Activated CD4-positive, alpha-beta T cell treated with anti-CD3 and anti-CD28 coated beads for 36 hours (primary cell): Measurements from ENCODE around the gene DTX4. TPM values are rescaled to one million over a fixed set of nuclear protein-coding genes. Genes with fewer than 3 reads are reported as not detected.

Experiments
- ATAC-seq: fragments of 200-7000 bp; cut with Tn5 transposase; one replicate; pipeline ENCODE4 v1.10.0; 2021; ENCODE audit warnings: mild to moderate bottlenecking, moderate library complexity
- CTCF ChIA-PET: fragments of 350-600 bp; sonication (Branson Sonifier 250); formaldehyde crosslinking; loops from one replicate; lab custom pipeline; 2021; ENCODE audit warnings: antibody characterized with exemption; lab: Charles Lee
- POLR2A ChIA-PET: fragments of 350-600 bp; sonication (Branson Sonifier 250); formaldehyde crosslinking; loops from one replicate; lab custom pipeline; 2021; ENCODE audit warnings: antibody characterized with exemption, inconsistent platforms; lab: Charles Lee
- DNase-seq: peaks from one replicate; pipeline ENCODE4 v3.0.0-alpha.2; 2020
- H3K27ac Mint-ChIP-seq: one replicate; pipeline ENCODE4 v1.8.0; 2021; ENCODE audit warnings: mixed read lengths
- H3K27me3 Mint-ChIP-seq: one replicate; pipeline ENCODE4 v1.8.0; 2021; ENCODE audit warnings: mixed read lengths
- H3K36me3 Mint-ChIP-seq: one replicate; pipeline ENCODE4 v1.8.0; 2021; ENCODE audit warnings: low read depth, mixed read lengths
- H3K4me1 Mint-ChIP-seq: one replicate; pipeline ENCODE4 v1.8.0; 2021; ENCODE audit warnings: mixed read lengths
- H3K4me3 Mint-ChIP-seq: one replicate; pipeline ENCODE4 v1.8.0; 2021; ENCODE audit warnings: mild to moderate bottlenecking, moderate library complexity, mixed read lengths
- H3K9me3 Mint-ChIP-seq: one replicate; pipeline ENCODE4 v1.8.0; 2021; ENCODE audit warnings: low read depth, mixed read lengths
- intact Hi-C, 2 experiments: fragments of 100-400 bp; cut with DNase I in 1 of 2; cut with micrococcal nuclease in 1 of 2; formaldehyde crosslinking; loops; one replicate each; pipeline versions ENCODE4 v1.14.2 to v1.15.1; 2022 to 2024; cut with DNase I, micrococcal nuclease
- total RNA-seq, 2 experiments: library from RNA; stranded (reverse); gene quantifications; one replicate each; pipeline ENCODE4 v1.2.3, GENCODE V29; 2021

DTX4 gene
- total RNA-seq, 2 experiments from 2014 or later = 0.07 to 0.11 TPM

DNA sequence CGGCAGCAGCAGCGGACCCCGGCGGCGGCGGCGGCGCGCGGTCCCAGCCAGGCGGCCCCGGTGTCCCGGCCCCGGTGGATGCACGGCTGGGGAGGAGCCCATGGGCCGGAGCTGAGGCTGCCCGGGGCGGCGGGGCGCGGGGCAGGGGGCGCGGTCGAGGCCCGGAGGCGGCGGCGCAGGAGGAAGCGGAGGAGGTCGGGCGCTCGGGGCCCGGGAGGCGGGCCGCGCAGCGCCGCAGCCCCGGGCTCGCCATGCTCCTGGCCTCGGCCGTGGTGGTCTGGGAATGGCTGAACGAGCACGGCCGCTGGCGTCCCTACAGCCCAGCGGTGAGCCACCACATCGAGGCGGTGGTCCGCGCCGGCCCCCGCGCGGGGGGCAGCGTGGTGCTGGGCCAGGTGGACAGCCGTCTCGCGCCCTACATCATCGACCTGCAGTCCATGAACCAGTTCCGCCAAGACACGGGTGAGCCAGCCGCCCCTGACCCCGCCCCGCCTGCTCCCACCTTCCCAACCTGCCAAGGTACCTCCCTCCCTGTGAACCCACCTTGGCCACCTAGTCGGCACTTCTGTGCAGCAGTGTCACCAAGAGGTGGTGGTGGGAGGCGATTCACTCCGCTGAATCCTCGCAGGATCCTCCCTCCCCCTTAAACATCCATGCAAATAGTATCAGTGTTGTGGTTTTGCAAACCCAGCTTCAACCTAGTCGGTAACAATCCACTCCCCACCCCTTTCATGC lies 580 bp downstream of the DTX4 start:
- Mint-ChIP-seq H3K9me3 (no peaks in the 10 kb centered on the region), H3K27ac (no peak overlapping the region), H3K36me3 (no peaks in the 10 kb centered on the region), H3K27me3 (peaks cover 12% of the 10 kb centered on the region), H3K4me1 (peaks cover 17% of the 10 kb centered on the region), H3K4me3 (peak overlapping the region; percentile 70)
- POLR2A ChIA-PET = interaction anchor here (0.7 to 1.0 kb wide), 3 partner anchors 18 to 66 kb away, joined by 3 to 15 read pairs (median 5); no protein-coding TSS in a partner anchor
- CTCF ChIA-PET = interaction anchor here (0.5 to 9.2 kb wide), 28 partner anchors 8 to 1046 kb away, joined by 3 to 115 read pairs (median 6); partner anchors contain the start of genes MRPL16 and OR5A2
- intact Hi-C loops = loop anchor here (1.0 to 5.0 kb wide), 3 partner anchors 14 to 510 kb away; no protein-coding TSS in a partner anchor
- peak; percentile 18 for ATAC-seq
- DNase-seq = peak; percentile 30

DNA sequence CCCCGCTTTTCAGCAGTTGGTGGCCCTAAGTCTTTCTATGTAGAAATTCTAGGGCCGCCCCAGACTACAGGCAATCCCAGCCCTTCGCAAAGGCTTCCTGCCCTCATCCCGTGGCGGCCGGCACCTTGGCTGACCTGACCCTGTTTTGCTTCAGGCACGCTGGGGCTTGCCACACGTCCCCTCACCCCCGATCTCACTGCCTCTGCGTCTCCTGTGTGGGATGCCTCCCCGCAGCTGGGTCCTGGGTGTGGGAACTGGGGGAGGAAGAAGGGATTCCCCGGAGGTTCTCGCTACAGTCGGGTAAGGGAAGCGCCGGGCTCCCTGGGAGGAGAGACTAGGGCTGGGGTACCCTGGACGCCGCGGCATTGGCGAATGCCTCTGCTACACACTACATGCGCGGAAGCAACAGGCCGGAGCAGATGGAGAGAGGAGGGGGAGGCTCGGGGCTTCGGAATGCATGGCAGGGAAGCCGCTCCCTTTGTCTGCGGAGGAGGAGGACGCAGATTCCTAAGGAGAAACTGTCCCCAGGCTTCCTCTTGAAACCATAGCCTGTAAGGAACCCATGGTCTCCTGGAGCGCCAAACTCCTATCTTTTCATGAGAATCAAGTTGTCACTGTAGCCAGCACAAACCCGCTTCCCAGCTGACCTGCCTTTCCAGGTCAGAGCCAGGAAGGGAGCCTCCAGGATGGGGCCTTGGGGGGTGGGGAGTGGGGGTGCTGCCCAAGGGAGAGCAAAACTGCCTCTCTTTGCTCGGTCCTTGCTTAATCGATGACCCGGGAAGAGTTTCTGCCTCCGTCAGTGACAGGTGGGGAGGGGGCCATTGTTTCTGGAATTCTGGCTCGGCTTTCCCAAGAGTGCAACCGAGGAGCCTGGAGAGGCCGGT lies 1.4 kb downstream of the DTX4 start:
- no peak overlapping the region for H3K27ac Mint-ChIP-seq
- ATAC-seq = no peak
- intact Hi-C loops = loop anchor here in 1 of 2 experiments (2.0 to 5.0 kb wide), 2 partner anchors 387 to 509 kb away; no protein-coding TSS in a partner anchor
- no peaks in the 10 kb centered on the region for H3K36me3 Mint-ChIP-seq
- H3K9me3 Mint-ChIP-seq = no peaks in the 10 kb centered on the region
- H3K4me1 Mint-ChIP-seq = peaks cover 17% of the 10 kb centered on the region
- ChIA-PET POLR2A (no interaction called here), CTCF (interaction anchor here (0.6 to 9.2 kb wide), 8 partner anchors 8 to 120 kb away, joined by 3 to 115 read pairs (median 12); no protein-coding TSS in a partner anchor)
- H3K4me3 Mint-ChIP-seq = peak overlapping the region; percentile 70
- peaks cover 12% of the 10 kb centered on the region for H3K27me3 Mint-ChIP-seq
- peak; percentile 21 for DNase-seq

DNA sequence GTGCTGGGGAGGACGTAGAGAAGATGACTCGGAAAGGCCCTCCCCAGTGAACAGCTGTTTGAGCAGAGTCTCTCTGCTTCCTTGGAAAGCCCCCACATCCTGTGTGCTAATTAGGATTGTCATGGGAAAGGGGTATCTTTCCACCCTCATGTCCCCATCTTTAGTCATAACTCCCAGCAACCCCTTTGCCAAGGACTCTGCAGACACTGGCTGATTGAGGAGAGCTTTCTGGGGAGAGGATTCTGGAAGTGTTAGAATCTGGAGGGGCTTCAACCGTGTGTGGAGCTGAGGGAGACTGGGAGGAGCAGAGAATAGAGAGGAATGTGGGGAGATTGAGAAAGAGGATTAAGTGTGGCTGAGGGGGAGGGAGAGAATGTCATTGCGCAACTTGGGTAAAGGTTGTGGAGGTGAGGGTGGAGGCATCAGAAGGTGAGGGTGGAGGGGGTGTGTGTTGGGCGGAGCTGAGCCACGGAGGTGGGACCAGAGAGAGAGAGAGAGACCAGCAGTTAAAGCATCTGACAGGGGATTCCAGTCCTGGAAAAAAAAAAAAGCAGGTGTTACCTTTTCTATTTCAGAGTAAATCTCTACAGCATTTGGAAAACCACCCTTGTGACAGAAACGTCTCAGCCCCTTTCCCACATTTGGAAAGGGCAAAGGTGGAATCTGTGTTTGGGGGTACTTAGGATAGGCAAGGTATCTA lies 2.2 kb downstream of the DTX4 start:
- no peak overlapping the region for H3K4me3 Mint-ChIP-seq
- H3K27ac Mint-ChIP-seq = no peak overlapping the region
- POLR2A ChIA-PET = no interaction called here
- DNase-seq = no peak
- intact Hi-C loops = loop anchor here in 1 of 2 experiments (2.0 to 5.0 kb wide), 2 partner anchors 387 to 508 kb away; no protein-coding TSS in a partner anchor
- H3K36me3 Mint-ChIP-seq = no peaks in the 10 kb centered on the region
- peaks cover 17% of the 10 kb centered on the region for H3K4me1 Mint-ChIP-seq
- CTCF ChIA-PET = interaction anchor here (0.6 to 9.2 kb wide), 7 partner anchors 12 to 119 kb away, joined by 3 to 115 read pairs (median 4); no protein-coding TSS in a partner anchor
- H3K9me3 Mint-ChIP-seq = no peaks in the 10 kb centered on the region
- H3K27me3 Mint-ChIP-seq = peaks cover 12% of the 10 kb centered on the region
- no peak for ATAC-seq

DNA sequence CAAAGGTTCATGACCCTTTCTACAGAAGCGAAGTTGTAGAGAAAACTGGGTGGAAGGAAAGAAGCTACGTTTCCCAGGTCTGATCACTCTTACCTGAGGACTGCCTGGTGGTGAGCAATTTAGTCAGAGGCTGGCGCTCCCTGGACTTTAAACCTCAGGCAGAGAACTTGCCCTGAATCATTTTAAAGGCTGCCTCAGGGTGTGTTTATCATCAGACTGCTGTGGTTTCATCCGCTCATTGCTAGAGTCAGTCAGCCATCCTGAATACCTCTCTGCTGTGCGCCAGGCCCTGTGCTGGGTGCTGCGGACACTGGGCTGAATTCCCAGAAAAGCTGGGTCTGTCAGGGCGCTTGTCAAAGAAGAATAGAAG lies 2.7 kb downstream of the DTX4 start:
- no peaks in the 10 kb centered on the region for H3K36me3 Mint-ChIP-seq
- DNase-seq = peak; percentile 41
- no peak overlapping the region for H3K27ac Mint-ChIP-seq
- intact Hi-C loops = loop anchor here in 1 of 2 experiments (5.0 kb wide), 1 partner anchor 508 kb away; no protein-coding TSS in a partner anchor
- ATAC-seq = peak; percentile 32
- POLR2A ChIA-PET = no interaction called here
- H3K4me3 Mint-ChIP-seq = no peak overlapping the region
- H3K4me1 Mint-ChIP-seq = peaks cover 17% of the 10 kb centered on the region
- CTCF ChIA-PET = interaction anchor here (0.7 to 9.2 kb wide), 6 partner anchors 11 to 255 kb away, joined by 3 to 115 read pairs (median 3); no protein-coding TSS in a partner anchor
- peaks cover 12% of the 10 kb centered on the region for H3K27me3 Mint-ChIP-seq
- peaks cover 4% of the 10 kb centered on the region for H3K9me3 Mint-ChIP-seq

DNA sequence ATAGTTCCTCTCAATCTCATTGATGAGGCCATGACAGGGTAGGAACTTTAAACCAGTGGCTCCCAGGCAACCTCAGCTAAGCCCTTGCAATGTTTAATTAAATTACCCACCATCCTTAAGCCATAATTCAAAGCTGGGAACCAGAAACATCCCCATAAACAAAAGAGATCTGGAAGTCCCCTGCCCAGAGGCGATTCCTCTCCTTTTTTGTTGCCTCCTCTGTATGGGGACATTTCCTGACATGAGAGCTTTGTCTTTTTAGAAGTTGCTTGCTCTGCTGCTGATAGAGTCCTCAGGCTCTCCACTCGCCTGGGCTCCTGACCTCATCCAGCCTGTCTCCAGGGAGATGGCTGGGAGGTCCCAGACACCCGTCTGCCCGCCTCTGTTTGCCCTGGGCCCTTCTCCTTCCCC lies 3.2 kb downstream of the DTX4 start:
- no peak for ATAC-seq
- Mint-ChIP-seq H3K27me3 (peaks cover 12% of the 10 kb centered on the region), H3K4me1 (peaks cover 17% of the 10 kb centered on the region), H3K27ac (no peak overlapping the region), H3K4me3 (no peak overlapping the region), H3K36me3 (no peaks in the 10 kb centered on the region), H3K9me3 (peaks cover 6% of the 10 kb centered on the region)
- ChIA-PET POLR2A (no interaction called here), CTCF (interaction anchor here (0.7 to 9.2 kb wide), 6 partner anchors 11 to 254 kb away, joined by 3 to 115 read pairs (median 3); no protein-coding TSS in a partner anchor)
- intact Hi-C loops = no loop called here
- no peak for DNase-seq

DNA sequence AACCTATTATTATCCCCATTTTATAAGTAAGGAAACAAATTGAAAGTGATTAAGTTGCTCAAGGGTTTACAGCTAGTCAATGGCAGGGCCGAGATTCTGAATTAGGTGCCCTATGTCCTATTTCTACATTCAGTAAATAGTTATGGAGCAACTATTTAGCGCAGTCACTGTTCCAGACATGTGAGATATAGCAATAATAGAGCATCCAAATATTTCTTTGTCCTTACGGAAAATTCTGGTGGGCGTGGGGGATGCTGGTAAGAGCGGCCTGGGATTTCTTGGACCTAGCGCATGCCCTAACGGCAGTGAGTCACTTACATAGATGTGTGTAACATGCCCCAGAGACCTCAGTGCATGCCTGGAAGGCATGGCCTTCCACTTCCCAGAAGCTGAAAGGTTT lies 4.4 kb downstream of the DTX4 start:
- H3K27me3 Mint-ChIP-seq = peaks cover 12% of the 10 kb centered on the region
- ATAC-seq = no peak
- POLR2A ChIA-PET = no interaction called here
- DNase-seq = no peak
- H3K4me1 Mint-ChIP-seq = peaks cover 17% of the 10 kb centered on the region
- CTCF ChIA-PET = interaction anchor here (9.2 kb wide), 1 partner anchor 9 kb away, joined by 115 read pairs; no protein-coding TSS in a partner anchor
- H3K36me3 Mint-ChIP-seq = no peaks in the 10 kb centered on the region
- H3K4me3 Mint-ChIP-seq = no peak overlapping the region
- H3K27ac Mint-ChIP-seq = no peak overlapping the region
- H3K9me3 Mint-ChIP-seq = peaks cover 6% of the 10 kb centered on the region
- intact Hi-C loops = no loop called here

DNA sequence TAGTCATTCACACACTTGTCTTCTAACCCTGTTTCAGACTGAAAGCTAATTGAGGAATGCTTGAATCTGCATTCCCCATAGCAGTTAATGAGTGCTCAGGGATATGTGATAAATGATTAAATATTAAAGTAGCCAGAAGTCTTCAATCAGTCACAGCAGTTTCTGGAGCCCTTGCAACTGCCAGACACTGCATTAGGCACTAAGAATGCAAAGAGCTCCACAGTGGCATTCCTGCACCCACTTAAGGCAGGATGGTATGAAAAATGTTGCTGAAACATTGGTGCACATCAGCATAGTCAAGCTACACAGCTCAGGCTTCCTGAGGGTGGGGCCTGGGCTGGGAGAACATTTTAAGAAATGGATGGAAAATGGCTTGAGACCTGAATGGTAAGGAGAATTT lies 6.5 kb downstream of the DTX4 start:
- Mint-ChIP-seq H3K27ac (no peak overlapping the region), H3K4me3 (no peak overlapping the region), H3K27me3 (peaks cover 5% of the 10 kb centered on the region), H3K4me1 (peaks cover 9% of the 10 kb centered on the region), H3K36me3 (no peaks in the 10 kb centered on the region), H3K9me3 (peaks cover 6% of the 10 kb centered on the region)
- DNase-seq = no peak
- intact Hi-C loops = no loop called here
- ChIA-PET CTCF (interaction anchor here (2.0 to 9.2 kb wide), 2 partner anchors 7 to 251 kb away, joined by 6 to 115 read pairs; no protein-coding TSS in a partner anchor), POLR2A (no interaction called here)
- ATAC-seq = no peak

DNA sequence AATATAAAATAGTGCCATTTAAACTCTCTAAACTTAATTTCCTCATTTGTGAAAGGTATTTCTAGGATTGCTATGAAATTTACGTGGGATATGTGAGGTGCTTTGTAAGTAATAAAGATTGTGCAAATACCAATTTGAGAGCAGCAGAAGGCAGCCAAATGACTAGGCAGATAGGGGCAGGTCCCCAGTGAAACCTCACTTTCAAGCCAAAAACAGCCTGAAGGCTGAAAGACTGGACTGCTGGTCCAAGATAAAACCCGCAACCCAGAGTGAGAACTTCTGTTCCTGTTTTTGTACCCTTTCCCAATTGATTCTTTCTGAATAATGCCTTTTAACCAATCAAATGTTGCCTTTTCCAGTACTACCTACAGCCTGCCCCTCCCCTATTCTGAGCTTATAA lies 7.2 kb downstream of the DTX4 start:
- CTCF ChIA-PET = interaction anchor here (2.0 kb wide), 1 partner anchor 250 kb away, joined by 6 read pairs; no protein-coding TSS in a partner anchor
- POLR2A ChIA-PET = no interaction called here
- peaks cover 6% of the 10 kb centered on the region for H3K9me3 Mint-ChIP-seq
- no peak for ATAC-seq
- no peaks in the 10 kb centered on the region for H3K36me3 Mint-ChIP-seq
- DNase-seq = no peak
- H3K4me1 Mint-ChIP-seq = peaks cover 6% of the 10 kb centered on the region
- H3K4me3 Mint-ChIP-seq = no peak overlapping the region
- H3K27me3 Mint-ChIP-seq = peaks cover 1% of the 10 kb centered on the region
- intact Hi-C loops = no loop called here
- H3K27ac Mint-ChIP-seq = no peak overlapping the region

DNA sequence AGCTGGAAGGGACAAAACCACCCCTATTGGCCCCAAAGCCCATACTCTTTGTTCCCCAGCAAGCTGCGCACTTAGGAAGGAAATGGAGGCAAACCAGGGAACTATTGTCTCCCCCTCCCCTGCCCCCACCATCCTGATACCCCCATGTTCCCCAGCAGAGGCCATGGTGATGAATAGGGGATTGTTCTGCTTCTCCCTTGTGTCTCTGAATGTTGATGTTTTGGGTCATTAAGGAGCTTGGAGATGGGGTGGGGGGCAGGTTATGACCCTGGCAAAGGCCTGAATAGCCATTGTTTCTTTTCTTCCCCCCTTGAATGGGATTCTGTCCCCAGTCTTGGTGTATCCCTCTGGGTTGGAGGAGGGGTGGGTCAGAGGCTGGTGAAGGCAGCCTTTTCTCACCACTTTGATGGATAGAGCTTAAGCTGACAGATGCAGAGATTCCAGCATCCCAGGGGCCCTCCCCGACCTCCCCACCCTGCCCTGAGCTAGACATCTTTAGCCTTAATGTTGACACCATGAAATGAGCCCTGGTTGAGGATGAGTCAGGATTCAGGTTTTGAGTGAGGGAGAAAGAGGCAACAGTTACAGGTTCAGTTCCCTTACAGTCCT lies 8.3 kb downstream of the DTX4 start:
- no peak for ATAC-seq
- ChIA-PET CTCF (interaction anchor here (0.5 to 2.1 kb wide), 7 partner anchors 9 to 500 kb away, joined by 3 to 14 read pairs (median 4); partner anchors contain the start of gene DTX4), POLR2A (no interaction called here)
- H3K27me3 Mint-ChIP-seq = no peaks in the 10 kb centered on the region
- no peak overlapping the region for H3K27ac Mint-ChIP-seq
- intact Hi-C loops = no loop called here
- peaks cover 6% of the 10 kb centered on the region for H3K9me3 Mint-ChIP-seq
- no peak for DNase-seq
- no peaks in the 10 kb centered on the region for H3K4me1 Mint-ChIP-seq
- no peak overlapping the region for H3K4me3 Mint-ChIP-seq
- H3K36me3 Mint-ChIP-seq = no peaks in the 10 kb centered on the region

DNA sequence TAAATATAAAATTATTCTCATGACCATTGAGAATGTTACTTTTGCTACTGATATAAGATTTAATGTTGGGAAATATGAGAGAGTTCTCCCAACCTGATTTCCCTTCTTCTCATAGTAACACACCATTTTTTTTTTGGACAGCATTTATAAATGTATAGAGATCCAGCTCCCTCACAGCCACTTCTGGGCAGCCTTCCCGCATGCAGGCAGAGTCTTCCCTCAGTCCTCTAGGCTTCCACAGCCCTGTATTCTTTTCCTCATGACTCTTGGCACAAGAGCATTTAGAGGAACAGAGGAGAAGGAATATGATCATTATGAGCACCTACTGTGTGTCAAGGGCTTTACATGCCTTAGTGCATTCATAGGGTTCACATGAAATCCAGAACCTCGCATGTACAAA lies 9.0 kb downstream of the DTX4 start:
- H3K27me3 Mint-ChIP-seq = no peaks in the 10 kb centered on the region
- H3K9me3 Mint-ChIP-seq = peaks cover 6% of the 10 kb centered on the region
- POLR2A ChIA-PET = no interaction called here

More for the DNA sequence above, 9.0 kb downstream of the DTX4 start:
- CTCF ChIA-PET = interaction anchor here (0.9 to 2.1 kb wide), 5 partner anchors 9 to 112 kb away, joined by 3 to 14 read pairs (median 4); partner anchors contain the start of gene DTX4
- DNase-seq (no peak), ATAC-seq (no peak)
- Mint-ChIP-seq H3K36me3 (no peaks in the 10 kb centered on the region), H3K27ac (no peak overlapping the region), H3K4me1 (no peaks in the 10 kb centered on the region), H3K4me3 (no peak overlapping the region)
- intact Hi-C loops = no loop called here
